OCI-LY1 (cell line): ENCODE results near the gene PRR3.

Experiments used
- H2AFZ ChIP-seq: fragments of 200-600 bp; sonication (generic), shearing (Covaris generic); 2 replicates; pipeline ENCODE4 v1.6.0; 2014; ENCODE audit warnings: antibody characterized with exemption, mild to moderate bottlenecking, low read length
- H3F3A ChIP-seq: fragments of 200-600 bp; sonication (generic), shearing (Covaris generic); 2 replicates; pipeline ENCODE4 v1.6.0; 2014; ENCODE audit warnings: mild to moderate bottlenecking, antibody characterized with exemption, low read length, moderate library complexity; ENCODE audit not compliant: insufficient read depth
- H3K27ac ChIP-seq: fragments of 200-600 bp; sonication (generic); 2 replicates; pipeline ENCODE4 v1.5.1; 2014; ENCODE audit warnings: low read length, mixed run types, mild to moderate bottlenecking, low read depth; ENCODE audit not compliant: poor library complexity, severe bottlenecking
- H3K27me3 ChIP-seq: fragments of 200-600 bp; sonication (generic); 2 replicates; pipeline ENCODE4 v1.6.0; 2014; ENCODE audit warnings: antibody characterized with exemption, mild to moderate bottlenecking, low read length, moderate library complexity; ENCODE audit not compliant: insufficient read depth
- H3K36me3 ChIP-seq: fragments of 200-600 bp; sonication (generic); 2 replicates; pipeline ENCODE4 v1.6.1; 2014; ENCODE audit warnings: mild to moderate bottlenecking, antibody characterized with exemption, low read length, moderate library complexity, mixed read lengths; ENCODE audit not compliant: insufficient read depth
- H3K4me1 ChIP-seq: fragments of 200-600 bp; sonication (generic); 2 replicates; pipeline ENCODE4 v1.5.1; 2014; ENCODE audit warnings: mild to moderate bottlenecking, low read length, moderate library complexity; ENCODE audit not compliant: insufficient read depth, severe bottlenecking
- H3K4me2 ChIP-seq: fragments of 200-600 bp; sonication (generic), shearing (Covaris generic); 2 replicates; pipeline ENCODE4 v1.6.1; 2014; ENCODE audit warnings: low read length
- H3K4me3 ChIP-seq: fragments of 200-600 bp; sonication (generic); 2 replicates; pipeline ENCODE4 v1.5.1; 2014; ENCODE audit warnings: low read length, low read depth, mild to moderate bottlenecking, mixed read lengths; ENCODE audit not compliant: poor library complexity, severe bottlenecking
- H3K79me2 ChIP-seq: fragments of 200-600 bp; shearing (Covaris generic); 2 replicates; pipeline ENCODE4 v1.6.1; 2016; ENCODE audit warnings: mixed run types, low read length, mixed read lengths; ENCODE audit not compliant: insufficient read depth
- H3K9ac ChIP-seq: fragments of 200-600 bp; sonication (generic), shearing (Covaris generic); 2 replicates; pipeline ENCODE4 v1.6.1; 2014; ENCODE audit warnings: mild to moderate bottlenecking, low read length, mixed read lengths
- H3K9me2 ChIP-seq: fragments of 200-600 bp; sonication (generic), shearing (Covaris generic); 2 replicates; pipeline ENCODE4 v1.6.1; 2014; ENCODE audit warnings: low read depth, mild to moderate bottlenecking, low read length, mixed read lengths
- H3K9me3 ChIP-seq: fragments of 200-600 bp; shearing (Covaris generic); 2 replicates; pipeline ENCODE4 v1.6.1; 2014; ENCODE audit warnings: low read length, mixed read lengths
- H4K20me1 ChIP-seq: fragments of 200-600 bp; sonication (generic), shearing (Covaris generic); 2 replicates; pipeline ENCODE4 v1.6.0; 2016; ENCODE audit warnings: mild to moderate bottlenecking, low read length; ENCODE audit not compliant: insufficient read depth
- EZH2 ChIP-seq: fragments of 200-600 bp; sonication (generic), shearing (Covaris generic); IDR thresholded peaks from 2 replicates; pipeline ENCODE4 v1.8.0; 2017; ENCODE audit warnings: borderline replicate concordance, mixed run types, mild to moderate bottlenecking, antibody characterized with exemption, low read length, moderate library complexity, mixed read lengths
- TF ChIP-seq, protein P1 (sequence below): fragments of 200-600 bp; sonication (generic), shearing (Covaris generic); IDR thresholded peaks from 2 replicates; pipeline ENCODE4 v1.5.1; 2017; ENCODE audit warnings: mild to moderate bottlenecking, antibody characterized with exemption, low read length, moderate library complexity, mixed read lengths

The PRR3 gene

DNA sequence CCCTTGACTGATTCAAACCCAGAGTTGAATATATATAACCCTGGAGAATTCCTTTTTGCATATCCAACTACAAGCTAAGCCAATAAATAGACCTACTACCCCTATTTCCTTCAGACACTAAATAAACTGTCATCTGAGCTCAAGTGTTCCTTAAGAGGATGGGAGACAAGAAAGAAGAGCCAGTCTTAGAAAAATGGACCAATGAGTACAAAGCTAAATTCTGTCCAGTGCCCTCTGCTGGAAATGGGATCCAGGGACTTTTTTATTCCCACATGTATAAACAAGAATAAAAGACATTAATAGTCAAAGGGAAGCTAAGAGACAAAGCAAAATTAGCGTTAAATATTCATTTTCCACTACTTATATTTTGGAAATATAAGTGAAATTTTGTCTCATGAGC lies 55.1 kb downstream of the PRR3 start:
- Histone ChIP-seq H4K20me1 (no peaks in the 10 kb centered on the region), H3K9me3 (no peaks in the 10 kb centered on the region), H3K4me2 (peak overlapping the region; percentile 88; the same call in 1 of the 2 replicates), H3K36me3 (peaks cover 94% of the 10 kb centered on the region), H3K9me2 (no peaks in the 10 kb centered on the region), H3K79me2 (peaks cover 29% of the 10 kb centered on the region), H3K9ac (no peak overlapping the region), H3F3A (0 out of 2 replicates have a peak, but pooled peaks cover 2% of the 10 kb centered on the region), H2AFZ (no peak overlapping the region), H3K27me3 (no peaks in the 10 kb centered on the region), H3K27ac (peak overlapping the region; percentile 13), H3K4me1 (peaks cover 34% of the 10 kb centered on the region), H3K4me3 (no peak overlapping the region)
- TF ChIP-seq, protein P1, sequence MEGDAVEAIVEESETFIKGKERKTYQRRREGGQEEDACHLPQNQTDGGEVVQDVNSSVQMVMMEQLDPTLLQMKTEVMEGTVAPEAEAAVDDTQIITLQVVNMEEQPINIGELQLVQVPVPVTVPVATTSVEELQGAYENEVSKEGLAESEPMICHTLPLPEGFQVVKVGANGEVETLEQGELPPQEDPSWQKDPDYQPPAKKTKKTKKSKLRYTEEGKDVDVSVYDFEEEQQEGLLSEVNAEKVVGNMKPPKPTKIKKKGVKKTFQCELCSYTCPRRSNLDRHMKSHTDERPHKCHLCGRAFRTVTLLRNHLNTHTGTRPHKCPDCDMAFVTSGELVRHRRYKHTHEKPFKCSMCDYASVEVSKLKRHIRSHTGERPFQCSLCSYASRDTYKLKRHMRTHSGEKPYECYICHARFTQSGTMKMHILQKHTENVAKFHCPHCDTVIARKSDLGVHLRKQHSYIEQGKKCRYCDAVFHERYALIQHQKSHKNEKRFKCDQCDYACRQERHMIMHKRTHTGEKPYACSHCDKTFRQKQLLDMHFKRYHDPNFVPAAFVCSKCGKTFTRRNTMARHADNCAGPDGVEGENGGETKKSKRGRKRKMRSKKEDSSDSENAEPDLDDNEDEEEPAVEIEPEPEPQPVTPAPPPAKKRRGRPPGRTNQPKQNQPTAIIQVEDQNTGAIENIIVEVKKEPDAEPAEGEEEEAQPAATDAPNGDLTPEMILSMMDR = no peak
- TF ChIP-seq EZH2 = no peak

DNA sequence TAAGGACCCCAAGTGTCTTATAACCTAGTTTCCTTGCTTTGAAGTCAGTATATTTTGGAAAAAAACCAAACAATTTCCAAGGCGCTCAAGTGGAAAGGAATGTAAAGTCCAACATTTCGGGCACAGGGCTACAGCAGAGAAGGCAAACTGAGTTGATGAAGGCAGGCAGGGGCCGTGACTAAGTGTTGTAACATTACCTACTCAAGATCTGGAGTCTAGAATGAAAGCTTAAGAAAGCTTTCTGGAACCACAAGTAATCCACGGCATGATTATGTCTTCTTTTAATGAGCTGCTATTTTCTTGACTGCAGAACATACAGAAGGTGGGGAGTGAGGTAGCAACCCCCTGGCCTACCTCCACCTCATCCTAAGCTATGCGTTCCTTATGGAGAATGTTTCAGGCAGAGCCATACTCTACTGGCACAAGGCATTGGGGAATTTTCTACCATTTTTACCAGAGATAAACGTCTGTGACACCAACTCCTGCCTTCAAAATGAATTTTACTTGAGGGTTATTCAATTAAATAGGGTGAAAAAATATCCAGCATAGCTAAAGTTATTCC lies 55.7 kb downstream of the PRR3 start:
- H3K4me3 ChIP-seq = no peak overlapping the region
- H3K4me1 ChIP-seq = peaks cover 34% of the 10 kb centered on the region
- TF ChIP-seq, protein P1 = no peak
- no peak for TF ChIP-seq EZH2
- no peak overlapping the region; the same call in 1 of the 2 replicates for H3K9ac ChIP-seq
- H3K27me3 ChIP-seq = no peaks in the 10 kb centered on the region
- no peaks in the 10 kb centered on the region for H4K20me1 ChIP-seq
- H3K4me2 ChIP-seq = peak overlapping the region; percentile 88
- H3K9me3 ChIP-seq = no peaks in the 10 kb centered on the region
- peak overlapping the region; percentile 13 for H3K27ac ChIP-seq
- 0 out of 2 replicates have a peak, but pooled peaks cover 2% of the 10 kb centered on the region for H3F3A ChIP-seq
- no peak overlapping the region for H2AFZ ChIP-seq
- H3K79me2 ChIP-seq = peaks cover 29% of the 10 kb centered on the region
- H3K9me2 ChIP-seq = no peaks in the 10 kb centered on the region
- peaks cover 88% of the 10 kb centered on the region for H3K36me3 ChIP-seq
